Colonic mucosa (tissue), 4 donors: ENCODE results near the gene HNMT. TPM values are rescaled to one million over a fixed set of nuclear protein-coding genes. Genes with fewer than 3 reads are reported as not detected.

Experiments
- DNase-seq: peaks from one replicate; pipeline ENCODE4 v3.0.0-alpha.2; 2020
- H3K27ac ChIP-seq: fragments of 200-600 bp; one replicate; pipeline ENCODE4 v1.8.0; 2021
- H3K27me3 ChIP-seq: fragments of 200-600 bp; one replicate; pipeline ENCODE4 v1.8.0; 2021
- H3K36me3 ChIP-seq: fragments of 200-600 bp; one replicate; pipeline ENCODE4 v1.8.0; 2021
- H3K4me1 ChIP-seq: fragments of 200-600 bp; one replicate; pipeline ENCODE4 v1.8.0; 2021; ENCODE audit warnings: mild to moderate bottlenecking
- H3K4me3 ChIP-seq: fragments of 200-600 bp; one replicate; pipeline ENCODE4 v1.8.0; 2021
- H3K9ac ChIP-seq, 2 donors: one replicate each; pipeline ENCODE4 v1.7.0; 2013; ENCODE audit warnings: control low read depth in 2 of 2, low read depth in 2 of 2, low read length in 2 of 2
- H3K9me3 ChIP-seq: fragments of 200-600 bp; one replicate; pipeline ENCODE4 v1.8.0; 2021
- intact Hi-C: fragments of 100-400 bp; cut with DNase I; formaldehyde crosslinking; loops from one replicate; pipeline ENCODE4 v1.14.1; 2022
- total RNA-seq, 2 donors: library from RNA; stranded (reverse); fragmentation: NEBNext Ultra II Directional in 1 of 2; extraction: Animal tissue kit (Norgen Biotek cat#: 25700) in 1 of 2; gene quantifications; one replicate each; pipeline ENCODE4 v1.2.1, GENCODE V29; 2021
- TF ChIP-seq, protein P1 (sequence below): fragments of 200-600 bp; IDR thresholded peaks from one replicate; pipeline ENCODE4 v1.8.0; 2022; ENCODE audit warnings: antibody characterized with exemption, mild to moderate bottlenecking
- donor health status: healthy.
- donor health status: DM: no; HTN: no; CAD: no.
- donor health status: DM: no; HTN: no; CAD: no.

The HNMT gene
- total RNA-seq, 2 donors from 2014 or later, result 62.2 to 82.1 TPM

DNA sequence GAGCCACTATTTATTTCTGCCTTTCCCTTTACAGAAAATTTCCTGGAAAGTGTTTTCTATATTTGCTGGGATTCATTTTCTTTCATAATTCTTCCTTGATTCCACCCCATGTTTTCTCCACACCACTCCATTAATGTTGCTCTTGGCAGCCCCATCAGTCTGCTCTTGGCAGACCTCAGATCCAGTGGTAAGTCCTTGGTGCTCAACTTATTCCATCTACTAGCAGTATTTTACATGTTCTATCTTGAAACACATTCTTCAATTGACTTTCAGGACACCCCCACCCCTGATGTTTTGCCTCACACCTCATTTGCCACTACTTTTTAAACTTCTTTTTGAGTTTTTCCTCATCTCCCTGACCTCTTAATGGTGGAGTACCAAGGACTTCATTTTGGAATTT is 65.0 kb downstream of the HNMT start:
- Histone ChIP-seq H3K4me3 (no peak overlapping the region), H3K27ac (no peak overlapping the region), H3K9ac (no peak overlapping the region), H3K4me1 (no peaks in the 10 kb centered on the region), H3K27me3 (no peaks in the 10 kb centered on the region), H3K9me3 (no peaks in the 10 kb centered on the region), H3K36me3 (no peaks in the 10 kb centered on the region)
- TF ChIP-seq, protein P1, sequence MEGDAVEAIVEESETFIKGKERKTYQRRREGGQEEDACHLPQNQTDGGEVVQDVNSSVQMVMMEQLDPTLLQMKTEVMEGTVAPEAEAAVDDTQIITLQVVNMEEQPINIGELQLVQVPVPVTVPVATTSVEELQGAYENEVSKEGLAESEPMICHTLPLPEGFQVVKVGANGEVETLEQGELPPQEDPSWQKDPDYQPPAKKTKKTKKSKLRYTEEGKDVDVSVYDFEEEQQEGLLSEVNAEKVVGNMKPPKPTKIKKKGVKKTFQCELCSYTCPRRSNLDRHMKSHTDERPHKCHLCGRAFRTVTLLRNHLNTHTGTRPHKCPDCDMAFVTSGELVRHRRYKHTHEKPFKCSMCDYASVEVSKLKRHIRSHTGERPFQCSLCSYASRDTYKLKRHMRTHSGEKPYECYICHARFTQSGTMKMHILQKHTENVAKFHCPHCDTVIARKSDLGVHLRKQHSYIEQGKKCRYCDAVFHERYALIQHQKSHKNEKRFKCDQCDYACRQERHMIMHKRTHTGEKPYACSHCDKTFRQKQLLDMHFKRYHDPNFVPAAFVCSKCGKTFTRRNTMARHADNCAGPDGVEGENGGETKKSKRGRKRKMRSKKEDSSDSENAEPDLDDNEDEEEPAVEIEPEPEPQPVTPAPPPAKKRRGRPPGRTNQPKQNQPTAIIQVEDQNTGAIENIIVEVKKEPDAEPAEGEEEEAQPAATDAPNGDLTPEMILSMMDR, result no peak
- no peak for DNase-seq
- intact Hi-C loops, result no loop called here

DNA sequence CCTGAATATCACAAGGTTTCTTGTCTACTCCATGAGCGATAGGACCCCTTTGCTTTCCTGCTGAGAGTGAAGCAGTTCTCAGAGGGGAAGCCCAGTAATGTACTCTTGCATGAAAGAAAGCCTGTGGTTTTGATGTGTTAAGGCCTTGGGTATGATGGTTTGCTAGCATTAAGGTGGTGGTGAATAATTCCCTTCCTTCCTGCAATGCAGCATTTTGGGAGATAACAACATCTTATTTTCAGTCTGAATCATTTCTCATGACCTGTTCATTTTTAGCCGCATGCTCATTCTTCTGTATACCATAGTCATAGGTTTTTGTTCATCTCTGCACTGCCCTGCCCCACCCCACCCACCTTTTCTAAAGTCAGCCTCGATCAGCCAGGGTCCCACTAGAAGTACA is 66.2 kb downstream of the HNMT start:
- H3K4me1 ChIP-seq, result no peaks in the 10 kb centered on the region
- TF ChIP-seq, protein P1, result no peak
- H3K9ac ChIP-seq, result no peak overlapping the region
- H3K27ac ChIP-seq, result no peak overlapping the region
- DNase-seq, result no peak
- no peaks in the 10 kb centered on the region for H3K36me3 ChIP-seq
- H3K4me3 ChIP-seq, result no peak overlapping the region
- H3K9me3 ChIP-seq, result no peaks in the 10 kb centered on the region
- intact Hi-C loops, result no loop called here
- H3K27me3 ChIP-seq, result no peaks in the 10 kb centered on the region

DNA sequence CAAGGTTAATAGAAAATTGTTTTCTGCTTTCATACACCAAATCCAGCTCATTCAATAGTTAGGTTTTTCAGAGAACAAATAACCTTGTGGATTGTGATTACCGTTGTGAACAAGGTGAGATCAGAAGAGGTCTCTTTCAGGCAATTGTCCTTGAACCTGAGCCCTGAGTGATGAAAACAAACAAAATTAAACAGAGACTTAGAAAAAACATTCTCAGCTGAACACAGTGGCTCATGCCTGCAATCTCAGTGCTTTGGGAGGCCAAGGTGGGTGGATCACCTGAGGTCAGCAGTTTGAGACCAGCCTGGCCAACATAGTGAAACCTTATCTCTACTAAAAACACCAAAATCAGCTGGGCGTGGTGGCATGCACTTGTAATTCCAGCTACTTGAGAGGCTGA is 68.1 kb downstream of the HNMT start:
- no peak for DNase-seq
- H3K9ac ChIP-seq, result no peak overlapping the region
- H3K4me1 ChIP-seq, result no peaks in the 10 kb centered on the region
- H3K36me3 ChIP-seq, result no peaks in the 10 kb centered on the region
- no peak overlapping the region for H3K4me3 ChIP-seq
- no peaks in the 10 kb centered on the region for H3K9me3 ChIP-seq
- intact Hi-C loops, result no loop called here
- no peaks in the 10 kb centered on the region for H3K27me3 ChIP-seq
- no peak overlapping the region for H3K27ac ChIP-seq
- TF ChIP-seq, protein P1, result no peak

DNA sequence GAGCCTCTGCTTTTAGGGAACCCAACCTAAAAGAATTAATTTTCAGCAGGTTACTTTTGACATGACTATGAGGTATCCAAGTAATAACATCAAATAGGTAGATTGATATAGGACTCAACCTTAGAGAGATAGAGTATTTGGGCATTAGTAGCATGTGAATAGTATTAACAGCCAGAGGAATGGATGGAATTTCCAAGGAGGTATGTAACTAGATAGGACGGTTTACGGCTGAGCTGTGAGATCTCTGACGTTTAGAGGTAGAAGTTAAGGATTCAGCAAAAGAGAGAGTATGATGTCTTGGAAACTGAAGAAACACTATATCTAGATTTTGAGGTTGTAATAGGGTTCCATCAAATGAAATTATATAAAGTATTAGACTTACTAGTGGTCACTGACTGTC is 70.3 kb downstream of the HNMT start:
- H3K9me3 ChIP-seq, result no peaks in the 10 kb centered on the region
- DNase-seq, result no peak
- no peaks in the 10 kb centered on the region for H3K36me3 ChIP-seq
- TF ChIP-seq, protein P1, result no peak
- H3K4me3 ChIP-seq, result no peak overlapping the region
- no peak overlapping the region for H3K9ac ChIP-seq
- intact Hi-C loops, result no loop called here
- H3K27me3 ChIP-seq, result no peaks in the 10 kb centered on the region
- no peaks in the 10 kb centered on the region for H3K4me1 ChIP-seq
- H3K27ac ChIP-seq, result no peak overlapping the region

DNA sequence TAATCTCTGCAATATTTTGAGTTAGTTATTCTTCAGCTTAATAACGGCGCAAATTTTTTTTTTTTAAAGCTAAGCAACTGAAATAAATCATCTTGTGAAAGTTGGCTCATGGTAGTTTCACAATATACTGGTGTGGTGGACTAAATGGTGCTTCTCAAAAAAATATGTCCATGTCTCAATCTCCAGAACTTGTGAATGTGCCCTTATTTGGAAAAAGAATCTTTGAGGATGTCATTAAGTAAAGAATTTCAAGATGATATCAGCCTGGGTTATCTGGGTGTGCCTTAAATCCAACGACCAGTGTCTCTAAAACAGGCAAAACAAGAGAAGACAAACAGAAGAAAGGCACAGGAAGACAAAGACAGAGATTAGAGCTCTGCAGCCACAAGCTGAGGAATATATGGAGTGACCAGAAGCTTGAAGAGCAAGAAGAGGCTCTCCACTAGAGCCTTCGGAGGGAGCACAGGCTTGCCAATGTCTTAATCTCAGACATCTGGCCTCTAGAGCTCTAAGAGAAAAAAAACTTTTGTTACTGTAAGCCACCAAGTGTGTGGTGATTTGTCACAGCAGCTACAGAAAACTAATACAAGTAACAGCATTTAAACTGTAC is 71.4 kb downstream of the HNMT start:
- TF ChIP-seq, protein P1, result no peak
- no peak for DNase-seq
- Histone ChIP-seq H3K27me3 (no peaks in the 10 kb centered on the region), H3K4me3 (no peak overlapping the region), H3K27ac (no peak overlapping the region), H3K36me3 (no peaks in the 10 kb centered on the region), H3K9me3 (no peaks in the 10 kb centered on the region), H3K9ac (no peak overlapping the region), H3K4me1 (no peaks in the 10 kb centered on the region)
- intact Hi-C loops, result no loop called here
